NOMO-1 treated with DMSO at 0.1 percent for 48 hours (cell line): Measurements from ENCODE around the gene EBF4.
"Not testable (repeated sequence)": the region's sequence is repeated elsewhere in the genome, so short reads cannot be mapped to it uniquely, and the experiment has no call there.

Experiments used
- DNase-seq: peaks from one replicate; lab custom pipeline; 2025; ENCODE audit not compliant: unreplicated experiment; lab: John Stamatoyannopoulos, UW

Gene EBF4

GRCh38 chr20:2807929-2808328, 115.3 kb downstream of the EBF4 start:
- DNase-seq: not testable (repeated sequence)

GRCh38 chr20:2809690-2810089, 117.1 kb downstream of the EBF4 start:
- no peak for DNase-seq
